ENCODE measurements around the gene MRGPRF. TPM values are rescaled to one million over a fixed set of nuclear protein-coding genes. Genes with fewer than 3 reads are reported as not detected.

Gene MRGPRF
- total RNA-seq, 1 experiment from 2014 or later, result 0.35 TPM

GRCh38 chr11:69058511-69059270, 45.6 kb upstream of the MRGPRF start:
- no peak overlapping the region for H3K27ac ChIP-seq
- no peak overlapping the region for H3K4me2 ChIP-seq
- H2AFZ ChIP-seq, result no peak overlapping the region
- no peaks in the 10 kb centered on the region for H3K36me3 ChIP-seq (ENCODE audit: low read depth)
- no peak for TF ChIP-seq EZH2 (IDR thresholded peaks at IDR 0.05; ENCODE audit: low read depth)
- no peak for TF ChIP-seq CTCF (conservative IDR thresholded peaks at IDR 0.05)
- no peak for DNase-seq
- ChIA-PET POLR2A (ENCODE audit: unreplicated experiment) (no interaction called here), CTCF (no interaction called here)
- no peaks in the 10 kb centered on the region for H3K4me1 ChIP-seq (replicated peaks; ENCODE audit: insufficient read depth)
- H3K79me2 ChIP-seq (ENCODE audit: low read depth), result no peaks in the 10 kb centered on the region
- no peaks in the 10 kb centered on the region for H3F3A ChIP-seq (ENCODE audit: insufficient read depth, low read depth)
- no peaks in the 10 kb centered on the region for H3K9me3 ChIP-seq (ENCODE audit: insufficient read depth, low read depth)
- H3K4me3 ChIP-seq, result no peak overlapping the region
- H4K20me1 ChIP-seq (ENCODE audit: insufficient read depth), result peaks cover 10% of the 10 kb centered on the region
- BruUV-seq (replicated peaks), result no TSS peak
- intact Hi-C loops (cut with micrococcal nuclease; ENCODE audit: unreplicated experiment), result no loop called here
- no peaks in the 10 kb centered on the region for H3K9me2 ChIP-seq (ENCODE audit: insufficient read depth)
- no peaks in the 10 kb centered on the region for H3K27me3 ChIP-seq (ENCODE audit: insufficient read depth, low read depth)

GRCh38 chr11:69057801-69058200, 44.8 kb upstream of the MRGPRF start:
- POLR2A ChIA-PET (ENCODE audit: unreplicated experiment), result no interaction called here
- CTCF ChIA-PET, result no interaction called here
- no peak overlapping the region for H2AFZ ChIP-seq
- peaks cover 10% of the 10 kb centered on the region for H4K20me1 ChIP-seq (ENCODE audit: insufficient read depth)
- H3K4me1 ChIP-seq (replicated peaks; ENCODE audit: insufficient read depth), result no peaks in the 10 kb centered on the region
- H3K9me2 ChIP-seq (ENCODE audit: insufficient read depth), result no peaks in the 10 kb centered on the region
- DNase-seq, result no peak
- TF ChIP-seq EZH2 (IDR thresholded peaks at IDR 0.05; ENCODE audit: low read depth) (no peak), CTCF (conservative IDR thresholded peaks at IDR 0.05) (no peak)
- intact Hi-C loops (cut with micrococcal nuclease; ENCODE audit: unreplicated experiment), result no loop called here
- H3K4me2 ChIP-seq, result no peak overlapping the region
- no peaks in the 10 kb centered on the region for H3K9me3 ChIP-seq (ENCODE audit: insufficient read depth, low read depth)
- H3K4me3 ChIP-seq, result no peak overlapping the region
- no peak overlapping the region for H3K27ac ChIP-seq
- H3K79me2 ChIP-seq (ENCODE audit: low read depth), result no peaks in the 10 kb centered on the region
- no peaks in the 10 kb centered on the region for H3K27me3 ChIP-seq (ENCODE audit: insufficient read depth, low read depth)
- H3F3A ChIP-seq (ENCODE audit: insufficient read depth, low read depth), result no peaks in the 10 kb centered on the region
- no TSS peak for BruUV-seq (replicated peaks)
- H3K36me3 ChIP-seq (ENCODE audit: low read depth), result no peaks in the 10 kb centered on the region

GRCh38 chr11:69057236-69057635, 44.2 kb upstream of the MRGPRF start:
- POLR2A ChIA-PET (ENCODE audit: unreplicated experiment), result no interaction called here
- H3F3A ChIP-seq (ENCODE audit: insufficient read depth, low read depth), result no peaks in the 10 kb centered on the region
- H3K36me3 ChIP-seq (ENCODE audit: low read depth), result no peaks in the 10 kb centered on the region
- H3K9me3 ChIP-seq (ENCODE audit: insufficient read depth, low read depth), result no peaks in the 10 kb centered on the region
- no peak overlapping the region for H3K4me2 ChIP-seq
- H3K27me3 ChIP-seq (ENCODE audit: insufficient read depth, low read depth), result no peaks in the 10 kb centered on the region
- no peak for DNase-seq
- H3K4me3 ChIP-seq, result no peak overlapping the region
- BruUV-seq (replicated peaks), result no TSS peak
- no peaks in the 10 kb centered on the region for H3K4me1 ChIP-seq (replicated peaks; ENCODE audit: insufficient read depth)
- H3K27ac ChIP-seq, result no peak overlapping the region
- no peaks in the 10 kb centered on the region for H3K79me2 ChIP-seq (ENCODE audit: low read depth)
- CTCF ChIA-PET, result no interaction called here
- no peak overlapping the region for H2AFZ ChIP-seq
- H4K20me1 ChIP-seq (ENCODE audit: insufficient read depth), result peaks cover 12% of the 10 kb centered on the region
- no peak for TF ChIP-seq EZH2 (IDR thresholded peaks at IDR 0.05; ENCODE audit: low read depth)
- TF ChIP-seq CTCF (conservative IDR thresholded peaks at IDR 0.05), result no peak
- H3K9me2 ChIP-seq (ENCODE audit: insufficient read depth), result no peaks in the 10 kb centered on the region
- intact Hi-C loops (cut with micrococcal nuclease; ENCODE audit: unreplicated experiment), result no loop called here

Data from PC-9 (cell line).